Measurements from ENCODE around the gene CFAP20DC.

GRCh38 chr3:58801541-58801940 is 248.3 kb downstream of the CFAP20DC start:
- no peak for TF ChIP-seq POLR2A (IDR thresholded peaks at IDR 0.05; ENCODE audit: extremely low read depth, insufficient read length)
- TF ChIP-seq CTCF (IDR thresholded peaks at IDR 0.05; ENCODE audit: low read depth, low read length) = no peak
- no peak for TF ChIP-seq MYC (IDR thresholded peaks at IDR 0.05; ENCODE audit: low read depth, low read length)
- no peak for TF ChIP-seq MAX (IDR thresholded peaks at IDR 0.05; ENCODE audit: low read depth, low read length)
